IMR-90 (cell line): ENCODE measurements around the gene ROCK1. TPM values are rescaled to one million over a fixed set of nuclear protein-coding genes. Genes with fewer than 3 reads are reported as not detected.

Experiments
- ATAC-seq: fragments of 200-7000 bp; cut with Tn5 transposase; 2 replicates; pipeline ENCODE4 v1.9.1; 2020; ENCODE audit warnings: low read depth, mild to moderate bottlenecking, moderate library complexity
- BruUV-seq: library from RNA; stranded (reverse); fragments of 400-500 nt; replicated peaks from 2 replicates; lab custom pipeline; 2021; lab: Mats Ljungman, UMichigan
- CTCF ChIA-PET: fragments of 300-600 bp; formaldehyde crosslinking; extraction: SDS; loops from one replicate; lab custom pipeline; 2021; ENCODE audit warnings: antibody characterized with exemption; lab: Yijun Ruan, JAX
- POLR2A ChIA-PET: fragments of 300-600 bp; sonication (Branson Sonifier 250); formaldehyde crosslinking; loops from one replicate; lab custom pipeline; 2022; ENCODE audit warnings: antibody characterized with exemption; ENCODE audit not compliant: unreplicated experiment; lab: Charles Lee
- DNase-seq: peaks from one replicate; pipeline ENCODE4 v3.0.0; 2013
- H2AFZ ChIP-seq: replicated peaks from 2 replicates; pipeline ENCODE3; 2013; ENCODE audit warnings: low read length, mild to moderate bottlenecking; ENCODE audit not compliant: poor library complexity
- H2AK5ac ChIP-seq: 2 replicates; pipeline ENCODE4 v1.6.1; 2013; ENCODE audit warnings: low read depth, low read length, inconsistent platforms
- H2AK9ac ChIP-seq: replicated peaks from 2 replicates; pipeline ENCODE3; 2013; ENCODE audit warnings: mild to moderate bottlenecking, low read depth, low read length, moderate library complexity; ENCODE audit not compliant: poor library complexity
- H2BK120ac ChIP-seq: 2 replicates; pipeline ENCODE4 v1.6.1; 2013; ENCODE audit warnings: low read depth, low read length, inconsistent platforms
- H2BK15ac ChIP-seq: 3 replicates; pipeline ENCODE4 v1.6.1; 2013; ENCODE audit warnings: low read depth, low read length, inconsistent platforms
- H2BK20ac ChIP-seq: 2 replicates; pipeline ENCODE4 v1.6.1; 2013; ENCODE audit warnings: low read depth, mild to moderate bottlenecking, inconsistent platforms, low read length, moderate library complexity
- H2BK5ac ChIP-seq: 2 replicates; pipeline ENCODE4 v1.6.1; 2013; ENCODE audit warnings: mild to moderate bottlenecking, low read depth, low read length, inconsistent platforms; ENCODE audit not compliant: poor library complexity, severe bottlenecking
- H3K14ac ChIP-seq: replicated peaks from 2 replicates; pipeline ENCODE4 v1.6.1; 2013; ENCODE audit warnings: low read depth, low read length, inconsistent platforms
- H3K18ac ChIP-seq: 2 replicates; pipeline ENCODE4 v1.6.1; 2013; ENCODE audit warnings: low read depth, low read length, control low read depth
- H3K23ac ChIP-seq: 2 replicates; pipeline ENCODE4 v1.6.1; 2013; ENCODE audit warnings: low read depth, low read length, inconsistent platforms
- H3K27ac ChIP-seq: 2 replicates; pipeline ENCODE4 v1.5.1; 2013; ENCODE audit warnings: mild to moderate bottlenecking, control low read depth, low read length; ENCODE audit not compliant: insufficient read depth
- H3K27me3 ChIP-seq: 2 replicates; pipeline ENCODE4 v1.6.1; 2013; ENCODE audit warnings: low read length; ENCODE audit not compliant: control insufficient read depth, insufficient read depth
- H3K36me3 ChIP-seq: 2 replicates; pipeline ENCODE4 v1.6.1; 2013; ENCODE audit warnings: low read length, mixed read lengths; ENCODE audit not compliant: control insufficient read depth, insufficient read depth
- H3K4ac ChIP-seq: 2 replicates; pipeline ENCODE4 v1.6.1; 2013; ENCODE audit warnings: low read depth, low read length, inconsistent platforms
- H3K4me1 ChIP-seq: 2 replicates; pipeline ENCODE4 v1.6.1; 2013; ENCODE audit warnings: low read length, mixed read lengths; ENCODE audit not compliant: control insufficient read depth, insufficient read depth
- H3K4me2 ChIP-seq: 2 replicates; pipeline ENCODE4 v1.6.1; 2013; ENCODE audit warnings: low read depth, mild to moderate bottlenecking, control low read depth, low read length, moderate library complexity
- H3K4me3 ChIP-seq: 2 replicates; pipeline ENCODE4 v1.5.1; 2013; ENCODE audit warnings: low read depth, mild to moderate bottlenecking, control low read depth, low read length, moderate library complexity; ENCODE audit not compliant: insufficient read depth
- H3K56ac ChIP-seq: 2 replicates; pipeline ENCODE4 v1.6.1; 2013; ENCODE audit warnings: low read length, inconsistent platforms; ENCODE audit not compliant: insufficient read depth; ENCODE audit errors: extremely low read depth
- H3K79me1 ChIP-seq, 2 experiments: 2 replicates each; pipeline ENCODE4 v1.6.1; 2013; ENCODE audit warnings: low read length in 2 of 2, inconsistent platforms in 1 of 2, low read depth in 1 of 2
- H3K9ac ChIP-seq: 2 replicates; pipeline ENCODE4 v1.6.1; 2013; ENCODE audit warnings: low read depth, low read length, control low read depth
- H3K9me1 ChIP-seq: 2 replicates; pipeline ENCODE4 v1.6.1; 2013; ENCODE audit warnings: low read length, inconsistent platforms; ENCODE audit not compliant: insufficient read depth
- H3K9me3 ChIP-seq: 2 replicates; pipeline ENCODE4 v1.6.1; 2013; ENCODE audit warnings: low read length; ENCODE audit not compliant: control insufficient read depth, insufficient read depth
- H4K20me1 ChIP-seq: 2 replicates; pipeline ENCODE4 v1.6.1; 2013; ENCODE audit warnings: low read length, inconsistent platforms; ENCODE audit not compliant: insufficient read depth
- H4K5ac ChIP-seq: 2 replicates; pipeline ENCODE4 v1.6.1; 2013; ENCODE audit warnings: mild to moderate bottlenecking, low read depth, low read length, control low read depth
- H4K8ac ChIP-seq, 2 experiments: 2 replicates each; pipeline ENCODE4 v1.6.1; 2013; ENCODE audit warnings: low read depth in 2 of 2, low read length in 2 of 2, control low read depth in 1 of 2, inconsistent platforms in 1 of 2
- H4K91ac ChIP-seq: 2 replicates; pipeline ENCODE4 v1.6.1; 2013; ENCODE audit warnings: low read depth, low read length, inconsistent platforms; ENCODE audit not compliant: insufficient read depth
- BHLHE40 ChIP-seq: fragments of 150-350 bp; IDR thresholded peaks from 2 replicates; pipeline ENCODE4 v1.6.1; 2016; ENCODE audit warnings: mild to moderate bottlenecking, low read depth, low read length
- CHD1 ChIP-seq: IDR thresholded peaks from 2 replicates; pipeline ENCODE4 v1.6.1; 2012; ENCODE audit warnings: low read depth, low read length, improper control_type of control experiment
- MAZ ChIP-seq: IDR thresholded peaks from 2 replicates; pipeline ENCODE4 v1.6.1; 2012; ENCODE audit warnings: low read depth, mild to moderate bottlenecking, low read length, improper control_type of control experiment, moderate library complexity, borderline replicate concordance
- NFE2L2 ChIP-seq: fragments of 150-350 bp; IDR thresholded peaks from 2 replicates; pipeline ENCODE4 v1.6.1; 2016; ENCODE audit warnings: low read depth, mild to moderate bottlenecking, low read length
- RAD21 ChIP-seq: IDR thresholded peaks from 2 replicates; pipeline ENCODE4 v1.6.1; 2012; ENCODE audit warnings: low read length, improper control_type of control experiment
- RFX5 ChIP-seq: IDR thresholded peaks from 2 replicates; pipeline ENCODE4 v1.8.0; 2012; ENCODE audit warnings: low read depth, mild to moderate bottlenecking, low read length, moderate library complexity
- WGBS, 2 experiments: methylation state at CpG; one replicate each; pipeline versions ENCODE4 v1.1.5 to v1.1.7; 2013; ENCODE audit warnings: missing lambda C conversion rate in 2 of 2; ENCODE audit not compliant: insufficient read length in 1 of 2; ENCODE audit errors: extremely low coverage in 2 of 2; 5-methylcytosine and 5-hydroxymethylcytosine counted together
- dilution Hi-C: fragments of 300-500 bp; cut with HindIII; formaldehyde crosslinking; loops from one replicate; pipeline ENCODE4 v1.14.3; 2018; ENCODE audit warnings: low sequenced_read_pairs; ENCODE audit not compliant: unreplicated experiment
- in situ Hi-C: fragments of 300-500 bp; cut with MboI; formaldehyde crosslinking; loops from 3 replicates; pipeline ENCODE4 v1.14.3; 2019; ENCODE audit warnings: low sequenced_read_pairs, inconsistent platforms, mixed read lengths
- intact Hi-C: fragments of 100-400 bp; cut with micrococcal nuclease; formaldehyde crosslinking; loops from 2 replicates; pipeline ENCODE4 v1.10.0; 2022
- polyA plus RNA-seq, 3 experiments: library from polyadenylated mRNA; depleted of rRNA; stranded (reverse); fragments of >200 nt; gene quantifications; 2 replicates each; pipeline ENCODE4 v1.2.3, GENCODE V29; 2012; ENCODE audit warnings: low replicate concordance in 1 of 3
- total RNA-seq: library from RNA; depleted of rRNA; stranded (reverse); fragments of >200 nt; gene quantifications from 2 replicates; pipeline ENCODE4 v1.2.3, GENCODE V29; 2012
- TF ChIP-seq, protein P1 (sequence below): fragments of 150-350 bp; IDR thresholded peaks from 2 replicates; pipeline ENCODE4 v1.6.1; 2016; ENCODE audit warnings: low read depth, mild to moderate bottlenecking, low read length, moderate library complexity, borderline replicate concordance
- TF ChIP-seq, protein P2 (sequence below): fragments of 150-350 bp; IDR thresholded peaks from 2 replicates; pipeline ENCODE4 v1.6.1; 2017; ENCODE audit warnings: mild to moderate bottlenecking, antibody characterized with exemption, low read length, low read depth
- TF ChIP-seq, protein P3 (sequence below): conservative IDR thresholded peaks from 2 replicates; pipeline ENCODE4 v1.5.1; 2012; ENCODE audit warnings: mild to moderate bottlenecking, low read depth, low read length, improper control_type of control experiment

Gene ROCK1
- total and polyA plus RNA-seq, 2 of the 4 experiments (the other 2 are of a cell fraction) = 9.9 to 17.0 TPM

- Histone ChIP-seq H2BK15ac (no peak overlapping the region), H3K56ac (no peak overlapping the region), H4K5ac (no peak overlapping the region), H3K79me1 (peaks cover 20 to 39% of the 10 kb centered on the region in 2 experiments), H2BK120ac (no peak overlapping the region), H2BK5ac (no peak overlapping the region), H4K20me1 (peaks cover 8% of the 10 kb centered on the region; the same call in 1 of the 2 replicates), H2AK9ac (no peak overlapping the region), H3K4me2 (no peak overlapping the region), H3K18ac (no peak overlapping the region), H3K4me3 (no peak overlapping the region), H3K4ac (no peak overlapping the region), H4K8ac (no peak overlapping the region), H3K9me1 (peaks cover 6% of the 10 kb centered on the region; the same call in 1 of the 2 replicates), H2BK20ac (no peak overlapping the region), H3K4me1 (no peaks in the 10 kb centered on the region), H3K27me3 (no peaks in the 10 kb centered on the region), H3K27ac (no peak overlapping the region), H2AK5ac (no peak overlapping the region), H3K23ac (no peak overlapping the region), H3K14ac (no peak overlapping the region), H4K91ac (no peak overlapping the region), H3K9me3 (no peaks in the 10 kb centered on the region), H3K9ac (no peak overlapping the region), H2AFZ (no peak overlapping the region), H3K36me3 (peaks cover 12% of the 10 kb centered on the region)
- no peak for TF ChIP-seq BHLHE40
- TF ChIP-seq NFE2L2 = no peak
- TF ChIP-seq MAZ = no peak
- TF ChIP-seq RFX5 = no peak
- TF ChIP-seq, protein P1, sequence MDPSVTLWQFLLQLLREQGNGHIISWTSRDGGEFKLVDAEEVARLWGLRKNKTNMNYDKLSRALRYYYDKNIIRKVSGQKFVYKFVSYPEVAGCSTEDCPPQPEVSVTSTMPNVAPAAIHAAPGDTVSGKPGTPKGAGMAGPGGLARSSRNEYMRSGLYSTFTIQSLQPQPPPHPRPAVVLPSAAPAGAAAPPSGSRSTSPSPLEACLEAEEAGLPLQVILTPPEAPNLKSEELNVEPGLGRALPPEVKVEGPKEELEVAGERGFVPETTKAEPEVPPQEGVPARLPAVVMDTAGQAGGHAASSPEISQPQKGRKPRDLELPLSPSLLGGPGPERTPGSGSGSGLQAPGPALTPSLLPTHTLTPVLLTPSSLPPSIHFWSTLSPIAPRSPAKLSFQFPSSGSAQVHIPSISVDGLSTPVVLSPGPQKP = no peak
- TF ChIP-seq, protein P2, sequence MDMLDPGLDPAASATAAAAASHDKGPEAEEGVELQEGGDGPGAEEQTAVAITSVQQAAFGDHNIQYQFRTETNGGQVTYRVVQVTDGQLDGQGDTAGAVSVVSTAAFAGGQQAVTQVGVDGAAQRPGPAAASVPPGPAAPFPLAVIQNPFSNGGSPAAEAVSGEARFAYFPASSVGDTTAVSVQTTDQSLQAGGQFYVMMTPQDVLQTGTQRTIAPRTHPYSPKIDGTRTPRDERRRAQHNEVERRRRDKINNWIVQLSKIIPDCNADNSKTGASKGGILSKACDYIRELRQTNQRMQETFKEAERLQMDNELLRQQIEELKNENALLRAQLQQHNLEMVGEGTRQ = no peak
- TF ChIP-seq, protein P3, sequence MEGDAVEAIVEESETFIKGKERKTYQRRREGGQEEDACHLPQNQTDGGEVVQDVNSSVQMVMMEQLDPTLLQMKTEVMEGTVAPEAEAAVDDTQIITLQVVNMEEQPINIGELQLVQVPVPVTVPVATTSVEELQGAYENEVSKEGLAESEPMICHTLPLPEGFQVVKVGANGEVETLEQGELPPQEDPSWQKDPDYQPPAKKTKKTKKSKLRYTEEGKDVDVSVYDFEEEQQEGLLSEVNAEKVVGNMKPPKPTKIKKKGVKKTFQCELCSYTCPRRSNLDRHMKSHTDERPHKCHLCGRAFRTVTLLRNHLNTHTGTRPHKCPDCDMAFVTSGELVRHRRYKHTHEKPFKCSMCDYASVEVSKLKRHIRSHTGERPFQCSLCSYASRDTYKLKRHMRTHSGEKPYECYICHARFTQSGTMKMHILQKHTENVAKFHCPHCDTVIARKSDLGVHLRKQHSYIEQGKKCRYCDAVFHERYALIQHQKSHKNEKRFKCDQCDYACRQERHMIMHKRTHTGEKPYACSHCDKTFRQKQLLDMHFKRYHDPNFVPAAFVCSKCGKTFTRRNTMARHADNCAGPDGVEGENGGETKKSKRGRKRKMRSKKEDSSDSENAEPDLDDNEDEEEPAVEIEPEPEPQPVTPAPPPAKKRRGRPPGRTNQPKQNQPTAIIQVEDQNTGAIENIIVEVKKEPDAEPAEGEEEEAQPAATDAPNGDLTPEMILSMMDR = no peak
- TF ChIP-seq CHD1 = no peak
- no peak for TF ChIP-seq RAD21
- in situ Hi-C loops = loop anchor here (10.0 kb wide), 1 partner anchor 168 kb away; no protein-coding TSS in a partner anchor
- dilution Hi-C loops = no loop called here
- ChIA-PET CTCF (interaction anchor here (0.7 kb wide), 1 partner anchor 739 kb away, joined by 4 read pairs; no protein-coding TSS in a partner anchor), POLR2A (no interaction called here)
- DNase-seq = no peak
- no peak for ATAC-seq
- BruUV-seq = no TSS peak
- intact Hi-C loops = no loop called here
- no CpG with 5 or more reads among the region's 1 CpG for WGBS, 2 experiments
Observed at GRCh38 chr18:20996418-20996817, 115.2 kb downstream of the ROCK1 start.
